Neutrophil (primary cell): ENCODE data around the gene PXMP2.

Experiments used
- H3K27ac ChIP-seq: fragments of 200-600 bp; sonication (generic); 2 replicates; pipeline ENCODE4 v1.5.1; 2016; ENCODE audit warnings: mild to moderate bottlenecking, moderate library complexity
- H3K27me3 ChIP-seq: fragments of 200-600 bp; sonication (generic); 2 replicates; pipeline ENCODE4 v1.6.0; 2016; ENCODE audit warnings: mild to moderate bottlenecking
- H3K36me3 ChIP-seq: fragments of 200-600 bp; sonication (generic); 2 replicates; pipeline ENCODE4 v1.5.1; 2017
- H3K4me1 ChIP-seq, 2 experiments: fragments of 200-600 bp in 1 of 2; sonication (generic) in 1 of 2; 1 replicate in 1 of 2; 2 replicates in 1 of 2; pipeline versions ENCODE4 v1.5.1 to v1.6.1; 2013 to 2016; ENCODE audit warnings: low read depth in 1 of 2, low read length in 1 of 2, mild to moderate bottlenecking in 1 of 2, moderate library complexity in 1 of 2; ENCODE audit not compliant: control insufficient read depth in 1 of 2, insufficient read depth in 1 of 2
- H3K4me3 ChIP-seq, 2 experiments: fragments of 200-600 bp in 1 of 2; sonication (generic) in 1 of 2; 1 replicate in 1 of 2; 2 replicates in 1 of 2; pipeline ENCODE4 v1.5.1; 2013 to 2016; ENCODE audit warnings: low read depth in 1 of 2, low read length in 1 of 2, mild to moderate bottlenecking in 1 of 2, moderate library complexity in 1 of 2
- H3K9me3 ChIP-seq: fragments of 200-600 bp; sonication (generic); 2 replicates; pipeline ENCODE4 v1.5.1; 2016
- TF ChIP-seq, protein P1 (sequence below): fragments of 200-600 bp; sonication (generic); IDR thresholded peaks from 2 replicates; pipeline ENCODE4 v1.5.1; 2016; ENCODE audit warnings: antibody characterized with exemption

Gene PXMP2

DNA sequence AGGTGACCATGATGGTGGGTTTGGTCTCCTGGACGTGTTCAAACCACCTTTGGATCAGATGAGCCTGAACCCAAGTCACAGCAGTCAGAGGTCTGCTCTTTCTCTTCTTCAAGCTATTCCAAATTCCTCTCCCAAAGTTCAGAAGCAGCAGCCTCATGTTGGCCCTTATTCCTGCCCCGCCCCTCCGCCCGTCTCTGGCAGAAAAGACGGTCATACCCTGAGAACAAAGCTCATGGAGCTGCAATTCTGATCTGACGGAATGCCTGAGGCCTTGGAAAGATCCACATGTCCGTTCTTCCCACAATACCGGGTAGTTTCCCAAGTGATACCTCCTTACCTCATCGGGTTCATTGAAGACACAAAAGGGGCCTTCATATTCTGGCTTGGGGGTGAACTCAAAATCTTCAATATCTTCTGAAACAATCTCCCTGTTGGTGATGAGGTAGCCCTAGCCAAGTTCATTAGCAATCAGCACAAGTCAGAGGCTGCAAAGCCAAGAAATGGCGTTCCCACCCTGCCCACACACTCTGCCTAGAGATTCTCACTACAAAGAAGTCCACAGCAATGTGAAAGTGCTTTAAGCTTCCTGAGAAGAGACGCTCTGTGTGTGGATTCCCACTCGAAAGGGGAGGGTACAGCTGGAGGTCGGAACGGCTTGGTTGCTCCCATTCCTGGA, 11.5 kb upstream of the PXMP2 start:
- TF ChIP-seq, protein P1, sequence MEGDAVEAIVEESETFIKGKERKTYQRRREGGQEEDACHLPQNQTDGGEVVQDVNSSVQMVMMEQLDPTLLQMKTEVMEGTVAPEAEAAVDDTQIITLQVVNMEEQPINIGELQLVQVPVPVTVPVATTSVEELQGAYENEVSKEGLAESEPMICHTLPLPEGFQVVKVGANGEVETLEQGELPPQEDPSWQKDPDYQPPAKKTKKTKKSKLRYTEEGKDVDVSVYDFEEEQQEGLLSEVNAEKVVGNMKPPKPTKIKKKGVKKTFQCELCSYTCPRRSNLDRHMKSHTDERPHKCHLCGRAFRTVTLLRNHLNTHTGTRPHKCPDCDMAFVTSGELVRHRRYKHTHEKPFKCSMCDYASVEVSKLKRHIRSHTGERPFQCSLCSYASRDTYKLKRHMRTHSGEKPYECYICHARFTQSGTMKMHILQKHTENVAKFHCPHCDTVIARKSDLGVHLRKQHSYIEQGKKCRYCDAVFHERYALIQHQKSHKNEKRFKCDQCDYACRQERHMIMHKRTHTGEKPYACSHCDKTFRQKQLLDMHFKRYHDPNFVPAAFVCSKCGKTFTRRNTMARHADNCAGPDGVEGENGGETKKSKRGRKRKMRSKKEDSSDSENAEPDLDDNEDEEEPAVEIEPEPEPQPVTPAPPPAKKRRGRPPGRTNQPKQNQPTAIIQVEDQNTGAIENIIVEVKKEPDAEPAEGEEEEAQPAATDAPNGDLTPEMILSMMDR: no peak
- no peak overlapping the region for H3K4me3 ChIP-seq
- H3K9me3 ChIP-seq: no peaks in the 10 kb centered on the region
- H3K36me3 ChIP-seq: peaks cover 79% of the 10 kb centered on the region
- H3K27ac ChIP-seq: no peak overlapping the region
- H3K4me1 ChIP-seq: peaks cover 8 to 12% of the 10 kb centered on the region in 2 experiments
- no peaks in the 10 kb centered on the region for H3K27me3 ChIP-seq

- Histone ChIP-seq H3K27ac (no peak overlapping the region), H3K4me1 (peaks cover 0 to under 1% of the 10 kb centered on the region in 2 experiments), H3K4me3 (no peak overlapping the region), H3K27me3 (no peaks in the 10 kb centered on the region), H3K36me3 (peaks cover 74% of the 10 kb centered on the region), H3K9me3 (no peaks in the 10 kb centered on the region)
- TF ChIP-seq, protein P1: no peak
Measured at GRCh38 chr12:132677492-132677891, 9.9 kb upstream of the PXMP2 start.

DNA sequence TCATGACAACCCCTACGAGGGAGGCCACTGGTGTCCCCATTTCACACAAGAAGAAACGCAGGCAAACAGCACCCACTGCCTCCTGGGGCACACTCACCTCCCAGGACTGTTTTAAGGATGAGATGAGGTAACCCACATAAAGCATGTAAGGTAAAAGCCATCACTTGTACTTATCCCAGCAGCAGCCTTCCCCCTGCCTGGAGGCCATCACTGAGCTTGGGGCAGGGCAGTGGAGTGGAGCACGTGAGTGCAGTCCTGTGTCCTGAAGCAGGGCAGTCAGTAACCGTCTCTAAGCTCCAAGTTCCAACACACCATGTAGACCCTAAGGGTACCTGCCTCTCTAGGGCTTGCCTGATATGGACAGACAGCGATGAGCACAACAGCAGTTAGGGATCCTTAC, 2.0 kb upstream of the PXMP2 start:
- Histone ChIP-seq H3K4me1 (peaks cover 11 to 14% of the 10 kb centered on the region in 2 experiments), H3K4me3 (no peak overlapping the region), H3K9me3 (no peaks in the 10 kb centered on the region), H3K36me3 (no peaks in the 10 kb centered on the region), H3K27me3 (peaks cover 9% of the 10 kb centered on the region), H3K27ac (no peak overlapping the region)
- TF ChIP-seq, protein P1: no peak

DNA sequence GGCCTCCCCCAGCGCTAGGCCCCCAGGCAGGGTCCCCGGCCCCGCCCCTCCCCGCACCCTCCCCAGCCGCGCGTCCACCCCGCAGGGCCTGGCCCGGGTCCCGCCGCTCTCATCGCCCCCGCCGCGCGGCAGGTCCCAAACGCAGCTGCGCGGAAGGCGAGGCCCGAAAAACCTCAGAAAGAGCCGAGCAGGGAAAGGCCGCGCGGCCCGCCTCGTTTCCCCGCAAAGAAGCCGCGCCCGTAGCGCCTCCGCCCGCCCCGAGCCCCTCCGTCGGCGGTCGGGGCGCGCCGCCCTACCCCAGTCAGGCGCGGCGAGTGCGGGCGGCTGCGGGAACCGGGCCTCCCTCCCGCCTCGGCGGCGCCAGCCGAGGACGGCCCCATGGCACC, 569 bp upstream of the PXMP2 start:
- Histone ChIP-seq H3K9me3 (no peaks in the 10 kb centered on the region), H3K4me3 (peak overlapping the region; percentile 72 to 88), H3K36me3 (no peaks in the 10 kb centered on the region), H3K27ac (peak overlapping the region; percentile 52), H3K27me3 (peaks cover 9% of the 10 kb centered on the region), H3K4me1 (peaks cover 11 to 14% of the 10 kb centered on the region in 2 experiments)
- TF ChIP-seq, protein P1: no peak

- no peak overlapping the region for H3K27ac ChIP-seq
- H3K4me1 ChIP-seq: peaks cover 11 to 14% of the 10 kb centered on the region in 2 experiments
- H3K36me3 ChIP-seq: no peaks in the 10 kb centered on the region
- no peaks in the 10 kb centered on the region for H3K9me3 ChIP-seq
- no peak overlapping the region for H3K4me3 ChIP-seq
- TF ChIP-seq, protein P1: no peak
- H3K27me3 ChIP-seq: peaks cover 9% of the 10 kb centered on the region
Measured at GRCh38 chr12:132689227-132689626, 1.8 kb downstream of the PXMP2 start.
